Measurements from ENCODE around the gene CACNG4. TPM values are rescaled to one million over a fixed set of nuclear protein-coding genes. Genes with fewer than 3 reads are reported as not detected.

The CACNG4 gene
- total RNA-seq, 1 experiment from 2014 or later = 6.3 TPM

DNA sequence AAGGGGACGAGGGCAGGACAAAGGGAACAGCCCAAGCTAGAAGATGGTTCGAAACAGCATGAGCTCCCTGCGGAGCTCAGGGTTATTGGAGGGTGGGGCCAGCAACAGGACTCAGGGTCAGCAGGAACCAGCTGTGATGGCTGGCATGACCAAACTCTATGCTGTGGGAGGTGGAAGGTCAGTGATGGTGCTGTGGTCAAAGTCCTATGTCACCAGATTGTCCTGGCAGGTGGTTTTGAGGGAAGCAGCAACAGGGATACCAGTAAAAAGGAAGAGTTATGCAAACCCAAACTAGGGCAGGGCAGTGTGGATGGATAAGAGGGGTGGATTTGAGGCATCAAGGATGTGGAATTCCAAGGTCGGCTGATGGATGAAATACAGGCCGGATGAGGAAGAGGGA lies 32.4 kb downstream of the CACNG4 start:
- Mint-ChIP-seq H3K4me3 (no peak overlapping the region), H3K9me3 (peaks cover 6 to 7% of the 10 kb centered on the region in 2 experiments; a peak in 3 of 5 replicates), H3K27me3 (ENCODE audit: low read depth) (peaks cover 2% of the 10 kb centered on the region), H3K4me1 (no peaks in the 10 kb centered on the region), H3K36me3 (ENCODE audit: insufficient read depth in 1 of 3, low read depth in 3 of 3) (no peaks in the 10 kb centered on the region; a peak in 1 of 7 replicates), H3K27ac (no peak overlapping the region)
- no peak overlapping the region for H3K4me2 ChIP-seq (ENCODE audit: insufficient read depth, insufficient read length, low read length)
- H3K27ac ChIP-seq (ENCODE audit: insufficient read length, low read depth, low read length) = no peak overlapping the region
- H3K79me1 ChIP-seq (ENCODE audit: insufficient read depth, low read depth, low read length, poor library complexity, severe bottlenecking) = no peaks in the 10 kb centered on the region
- H2BK15ac ChIP-seq (ENCODE audit: low read depth, low read length) = no peak overlapping the region
- H3K79me2 ChIP-seq (ENCODE audit: insufficient read depth, low read length) = no peaks in the 10 kb centered on the region
- H2BK5ac ChIP-seq (ENCODE audit: insufficient read length, low read length) = no peak overlapping the region
- peaks cover 4% of the 10 kb centered on the region for H4K20me1 ChIP-seq (ENCODE audit: control insufficient read depth, insufficient read depth, insufficient read length)
- no peak for DNase-seq
- no peaks in the 10 kb centered on the region for H3K27me3 ChIP-seq (ENCODE audit: insufficient read depth, low read length)
- no peak overlapping the region; the same call in 1 of the 2 replicates for H3K14ac ChIP-seq (ENCODE audit: insufficient read depth, low read length)
- no peaks in the 10 kb centered on the region for H3K4me1 ChIP-seq (ENCODE audit: insufficient read depth, low read length)
- H3K9me3 ChIP-seq (ENCODE audit: control insufficient read depth, low read depth, low read length) = no peaks in the 10 kb centered on the region
- no peaks in the 10 kb centered on the region for H3K23me2 ChIP-seq (ENCODE audit: insufficient read length, low read depth, low read length, poor library complexity, severe bottlenecking)
- H3K23ac ChIP-seq (ENCODE audit: insufficient read length, low read depth, low read length) = no peak overlapping the region
- H3K56ac ChIP-seq (ENCODE audit: insufficient read length, low read depth, low read length) = no peak overlapping the region
- no CpG with 5 or more reads among the region's 5 CpGs for WGBS (ENCODE audit: extremely low coverage, insufficient read length, low lambda C conversion rate)
- H2BK12ac ChIP-seq (ENCODE audit: insufficient read length, low read depth, low read length) = no peak overlapping the region
- H3K18ac ChIP-seq (ENCODE audit: insufficient read length, low read depth, low read length) = no peak overlapping the region
- no peak overlapping the region for H4K5ac ChIP-seq (ENCODE audit: insufficient read length, low read depth, low read length)
- H3K9ac ChIP-seq (ENCODE audit: extremely low read depth, insufficient read length, low read length) = no peak overlapping the region
- H4K91ac ChIP-seq (ENCODE audit: insufficient read length, low read depth, low read length) = no peak overlapping the region
- no peak overlapping the region for H3T11ph ChIP-seq (ENCODE audit: low read length)
- H2AFZ ChIP-seq (ENCODE audit: low read length) = no peak overlapping the region
- H3K4ac ChIP-seq (ENCODE audit: low read depth, low read length) = no peak overlapping the region
- TF ChIP-seq, protein P1, sequence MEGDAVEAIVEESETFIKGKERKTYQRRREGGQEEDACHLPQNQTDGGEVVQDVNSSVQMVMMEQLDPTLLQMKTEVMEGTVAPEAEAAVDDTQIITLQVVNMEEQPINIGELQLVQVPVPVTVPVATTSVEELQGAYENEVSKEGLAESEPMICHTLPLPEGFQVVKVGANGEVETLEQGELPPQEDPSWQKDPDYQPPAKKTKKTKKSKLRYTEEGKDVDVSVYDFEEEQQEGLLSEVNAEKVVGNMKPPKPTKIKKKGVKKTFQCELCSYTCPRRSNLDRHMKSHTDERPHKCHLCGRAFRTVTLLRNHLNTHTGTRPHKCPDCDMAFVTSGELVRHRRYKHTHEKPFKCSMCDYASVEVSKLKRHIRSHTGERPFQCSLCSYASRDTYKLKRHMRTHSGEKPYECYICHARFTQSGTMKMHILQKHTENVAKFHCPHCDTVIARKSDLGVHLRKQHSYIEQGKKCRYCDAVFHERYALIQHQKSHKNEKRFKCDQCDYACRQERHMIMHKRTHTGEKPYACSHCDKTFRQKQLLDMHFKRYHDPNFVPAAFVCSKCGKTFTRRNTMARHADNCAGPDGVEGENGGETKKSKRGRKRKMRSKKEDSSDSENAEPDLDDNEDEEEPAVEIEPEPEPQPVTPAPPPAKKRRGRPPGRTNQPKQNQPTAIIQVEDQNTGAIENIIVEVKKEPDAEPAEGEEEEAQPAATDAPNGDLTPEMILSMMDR (conservative IDR thresholded peaks at IDR 0.05) = no peak
- no peak overlapping the region for H2BK20ac ChIP-seq (ENCODE audit: low read depth, low read length, poor library complexity, severe bottlenecking)
- no peak overlapping the region for H2AK5ac ChIP-seq (ENCODE audit: insufficient read length, low read length)
- H4K8ac ChIP-seq (replicated peaks; ENCODE audit: insufficient read length, low read depth, low read length) = no peak overlapping the region
- H2BK120ac ChIP-seq (ENCODE audit: low read depth, low read length, poor library complexity, severe bottlenecking) = no peak overlapping the region

Measured in H9 (cell line).